Body of pancreas (tissue), 4 donors: ENCODE data around the gene MAD1L1. TPM values are rescaled to one million over a fixed set of nuclear protein-coding genes. Genes with fewer than 3 reads are reported as not detected.
"Not testable (repeated sequence)": the region's sequence is repeated elsewhere in the genome, so short reads cannot be mapped to it uniquely, and the experiment has no call there.

Experiments used
- ATAC-seq: fragments of 150-250 bp; one replicate; pipeline ENCODE4 v1.9.1; 2016
- DNase-seq, 4 donors: peaks; one replicate each; pipeline ENCODE4 v3.0.0-alpha.2; 2019
- H3K27ac ChIP-seq, 4 donors: fragments of 200-600 bp; sonication (generic); 1 replicate in 3 of 4; 2 replicates in 1 of 4; pipeline versions ENCODE4 v1.5.1 to v1.6.1; 2016 to 2019; ENCODE audit warnings: mild to moderate bottlenecking in 1 of 4, mixed read lengths in 1 of 4, moderate library complexity in 1 of 4
- H3K27me3 ChIP-seq, 2 donors: fragments of 200-600 bp; sonication (generic); one replicate each; pipeline ENCODE4 v1.6.0; 2016; ENCODE audit warnings: mild to moderate bottlenecking in 1 of 2
- H3K36me3 ChIP-seq, 2 donors: fragments of 200-600 bp; sonication (generic); replicated peaks in 1 of 2; 2 replicates each; pipeline ENCODE4 v1.5.1; 2016; ENCODE audit warnings: low read depth in 2 of 2; ENCODE audit not compliant: insufficient read depth in 1 of 2
- H3K4me1 ChIP-seq: fragments of 200-600 bp; sonication (generic); one replicate; pipeline ENCODE4 v1.6.0; 2016
- H3K4me3 ChIP-seq, 2 donors: fragments of 200-600 bp; sonication (generic); 1 replicate in 1 of 2; 2 replicates in 1 of 2; pipeline ENCODE4 v1.5.1; 2016 to 2019
- H3K9me3 ChIP-seq, 3 donors: fragments of 200-600 bp; sonication (generic); 1 replicate in 2 of 3; 2 replicates in 1 of 3; pipeline ENCODE4 v1.5.1; 2016
- CTCF ChIP-seq, 7 experiments: fragments of 450-650 bp in 4 of 7; fragments of 200-600 bp in 3 of 7; sonication (generic) in 3 of 7; IDR thresholded peaks; one replicate each; pipeline ENCODE4 v1.5.1; 2016 to 2019; ENCODE audit warnings: antibody characterized with exemption in 7 of 7
- POLR2A ChIP-seq, 3 donors: fragments of 450-650 bp; IDR thresholded peaks; one replicate each; pipeline ENCODE4 v1.6.1; 2016; ENCODE audit warnings: antibody characterized with exemption in 3 of 3, mild to moderate bottlenecking in 2 of 3
- WGBS, 2 donors: methylation state at CpG; one replicate each; pipeline ENCODE4 v1.1.5; 2017; 5-methylcytosine and 5-hydroxymethylcytosine counted together
- intact Hi-C: fragments of 100-400 bp; cut with DNase I; formaldehyde crosslinking; loops from one replicate; pipeline ENCODE4 v1.15.1; 2023
- total RNA-seq, 2 donors: library from RNA; depleted of rRNA; stranded (reverse); fragments of >200 nt; gene quantifications; one replicate each; pipeline ENCODE4 v1.1.0, GENCODE V29; 2016

The MAD1L1 gene
- total RNA-seq, 2 donors from 2014 or later = 14.0 to 66.9 TPM

- no peak for ATAC-seq
- Histone ChIP-seq H3K36me3 (no peaks in the 10 kb centered on the region), H3K9me3 (no peaks in the 10 kb centered on the region), H3K27ac (no peak overlapping the region), H3K4me3 (no peak overlapping the region), H3K4me1 (no peaks in the 10 kb centered on the region), H3K27me3 (no peaks in the 10 kb centered on the region)
- intact Hi-C loops = no loop called here
- TF ChIP-seq POLR2A (IDR thresholded peaks at IDR 0.05) = no peak
- TF ChIP-seq CTCF (IDR thresholded peaks at IDR 0.05) = no peak
- WGBS, 2 donors = 88 to 100% methylated on average over 4 to 12 of the region's 14 CpGs
- DNase-seq = peak in 2 of 4 donors; percentile 3 to 8
Observed at GRCh38 chr7:1839701-1840100, 393.0 kb downstream of the MAD1L1 start.

- ATAC-seq, H3K9me3 ChIP-seq, H3K27ac ChIP-seq, H3K4me3 ChIP-seq, H3K36me3 ChIP-seq, intact Hi-C loops, H3K4me1 ChIP-seq, H3K27me3 ChIP-seq: not testable (repeated sequence)
- DNase-seq = peak in 2 of 4 donors; percentile 0 to 2
- WGBS, 2 donors = 85 to 94% methylated on average over 11 to 15 of the region's 21 CpGs
Observed at GRCh38 chr7:1838911-1839531, 393.7 kb downstream of the MAD1L1 start.

GRCh38 chr7:1838544-1838872, 394.2 kb downstream of the MAD1L1 start:
- H3K27me3 ChIP-seq, H3K4me3 ChIP-seq, ATAC-seq, intact Hi-C loops, H3K27ac ChIP-seq, H3K36me3 ChIP-seq, H3K9me3 ChIP-seq, H3K4me1 ChIP-seq: not testable (repeated sequence)
- 91 to 94% methylated on average over 9 to 13 of the region's 13 CpGs for WGBS, 2 donors
- peak in 1 of 4 donors; percentile 4 for DNase-seq

GRCh38 chr7:1837696-1838543, 394.8 kb downstream of the MAD1L1 start:
- H3K27ac ChIP-seq, H3K36me3 ChIP-seq, H3K27me3 ChIP-seq, H3K4me3 ChIP-seq, ATAC-seq, H3K4me1 ChIP-seq, H3K9me3 ChIP-seq, intact Hi-C loops: not testable (repeated sequence)
- WGBS, 2 donors = 91 to 92% methylated on average over 29 to 31 of the region's 31 CpGs
- DNase-seq = peak in 2 of 4 donors; percentile 3

- ATAC-seq, H3K4me3 ChIP-seq, H3K27ac ChIP-seq, H3K9me3 ChIP-seq, H3K4me1 ChIP-seq, DNase-seq, intact Hi-C loops, H3K27me3 ChIP-seq, H3K36me3 ChIP-seq: not testable (repeated sequence)
- WGBS, 2 donors = 80 to 83% methylated on average over 1 of the region's 1 CpG
Observed at GRCh38 chr7:1831933-1832535, 400.7 kb downstream of the MAD1L1 start.

GRCh38 chr7:1831471-1831870, 401.3 kb downstream of the MAD1L1 start:
- 82 to 94% methylated on average over 4 of the region's 4 CpGs for WGBS, 2 donors
- H3K4me3 ChIP-seq, H3K4me1 ChIP-seq, H3K36me3 ChIP-seq, ATAC-seq, H3K27ac ChIP-seq, H3K27me3 ChIP-seq, intact Hi-C loops, DNase-seq, H3K9me3 ChIP-seq: not testable (repeated sequence)

GRCh38 chr7:1829668-1830067, 403.1 kb downstream of the MAD1L1 start:
- H3K4me1 ChIP-seq, intact Hi-C loops, H3K27ac ChIP-seq, H3K9me3 ChIP-seq, ATAC-seq, DNase-seq, H3K36me3 ChIP-seq, H3K4me3 ChIP-seq, H3K27me3 ChIP-seq: not testable (repeated sequence)
- WGBS, 2 donors = 100% methylated on average over 1 of the region's 1 CpG
